HL-60 (cell line): ENCODE results near the gene PPFIA3.
A peak's percentile ranks its signal among the peaks of the same experiment; 100 is the strongest.

ENCODE experiments used
- DNase-seq, 2 experiments: peaks; one replicate each; pipeline ENCODE4 v3.0.0-alpha.2; 2010 to 2020; ENCODE audit warnings: low read depth in 1 of 2, low spot score in 1 of 2
- H3K27ac ChIP-seq: fragments of 250-450 bp; sonication (Bioruptor Pico); replicated peaks from 2 replicates; pipeline ENCODE4 v1.5.1; 2020; ENCODE audit warnings: mild to moderate bottlenecking, moderate library complexity
- H3K27me3 ChIP-seq: fragments of 250-450 bp; sonication (Bioruptor Pico); 2 replicates; pipeline ENCODE4 v1.5.1; 2021; ENCODE audit warnings: mild to moderate bottlenecking, moderate library complexity; ENCODE audit not compliant: insufficient read depth, poor library complexity, severe bottlenecking
- H3K4me3 ChIP-seq: replicated peaks from 2 replicates; pipeline ENCODE4 v1.5.1; 2011; ENCODE audit warnings: mild to moderate bottlenecking, control low read depth, low read length; ENCODE audit not compliant: insufficient read depth
- GABPA ChIP-seq: IDR thresholded peaks from 2 replicates; pipeline ENCODE4 v1.6.1; 2012; ENCODE audit warnings: low read depth
- POLR2AphosphoS5 ChIP-seq: IDR thresholded peaks from 2 replicates; pipeline ENCODE4 v1.6.1; 2012; ENCODE audit warnings: low read depth
- SPI1 ChIP-seq: IDR thresholded peaks from 2 replicates; pipeline ENCODE4 v1.6.1; 2012; ENCODE audit warnings: low read depth, mild to moderate bottlenecking, borderline replicate concordance
- TF ChIP-seq, protein P1 (sequence below): IDR thresholded peaks from one replicate; pipeline ENCODE4 v1.5.1; 2011; ENCODE audit warnings: low read length, control low read depth, inconsistent platforms; ENCODE audit not compliant: insufficient read depth
- TF ChIP-seq, protein P2 (sequence below): IDR thresholded peaks from 2 replicates; pipeline ENCODE4 v1.6.1; 2012; ENCODE audit warnings: low read depth; ENCODE audit not compliant: insufficient replicate concordance

PPFIA3 gene

GRCh38 chr19:49186108-49186507 is 66.8 kb downstream of the PPFIA3 start:
- Histone ChIP-seq H3K27ac (no peak overlapping the region), H3K4me3 (no peak overlapping the region), H3K27me3 (no peaks in the 10 kb centered on the region)
- TF ChIP-seq GABPA: no peak
- TF ChIP-seq, protein P1, sequence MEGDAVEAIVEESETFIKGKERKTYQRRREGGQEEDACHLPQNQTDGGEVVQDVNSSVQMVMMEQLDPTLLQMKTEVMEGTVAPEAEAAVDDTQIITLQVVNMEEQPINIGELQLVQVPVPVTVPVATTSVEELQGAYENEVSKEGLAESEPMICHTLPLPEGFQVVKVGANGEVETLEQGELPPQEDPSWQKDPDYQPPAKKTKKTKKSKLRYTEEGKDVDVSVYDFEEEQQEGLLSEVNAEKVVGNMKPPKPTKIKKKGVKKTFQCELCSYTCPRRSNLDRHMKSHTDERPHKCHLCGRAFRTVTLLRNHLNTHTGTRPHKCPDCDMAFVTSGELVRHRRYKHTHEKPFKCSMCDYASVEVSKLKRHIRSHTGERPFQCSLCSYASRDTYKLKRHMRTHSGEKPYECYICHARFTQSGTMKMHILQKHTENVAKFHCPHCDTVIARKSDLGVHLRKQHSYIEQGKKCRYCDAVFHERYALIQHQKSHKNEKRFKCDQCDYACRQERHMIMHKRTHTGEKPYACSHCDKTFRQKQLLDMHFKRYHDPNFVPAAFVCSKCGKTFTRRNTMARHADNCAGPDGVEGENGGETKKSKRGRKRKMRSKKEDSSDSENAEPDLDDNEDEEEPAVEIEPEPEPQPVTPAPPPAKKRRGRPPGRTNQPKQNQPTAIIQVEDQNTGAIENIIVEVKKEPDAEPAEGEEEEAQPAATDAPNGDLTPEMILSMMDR: no peak
- TF ChIP-seq POLR2AphosphoS5: no peak
- no peak for TF ChIP-seq SPI1
- TF ChIP-seq, protein P2, sequence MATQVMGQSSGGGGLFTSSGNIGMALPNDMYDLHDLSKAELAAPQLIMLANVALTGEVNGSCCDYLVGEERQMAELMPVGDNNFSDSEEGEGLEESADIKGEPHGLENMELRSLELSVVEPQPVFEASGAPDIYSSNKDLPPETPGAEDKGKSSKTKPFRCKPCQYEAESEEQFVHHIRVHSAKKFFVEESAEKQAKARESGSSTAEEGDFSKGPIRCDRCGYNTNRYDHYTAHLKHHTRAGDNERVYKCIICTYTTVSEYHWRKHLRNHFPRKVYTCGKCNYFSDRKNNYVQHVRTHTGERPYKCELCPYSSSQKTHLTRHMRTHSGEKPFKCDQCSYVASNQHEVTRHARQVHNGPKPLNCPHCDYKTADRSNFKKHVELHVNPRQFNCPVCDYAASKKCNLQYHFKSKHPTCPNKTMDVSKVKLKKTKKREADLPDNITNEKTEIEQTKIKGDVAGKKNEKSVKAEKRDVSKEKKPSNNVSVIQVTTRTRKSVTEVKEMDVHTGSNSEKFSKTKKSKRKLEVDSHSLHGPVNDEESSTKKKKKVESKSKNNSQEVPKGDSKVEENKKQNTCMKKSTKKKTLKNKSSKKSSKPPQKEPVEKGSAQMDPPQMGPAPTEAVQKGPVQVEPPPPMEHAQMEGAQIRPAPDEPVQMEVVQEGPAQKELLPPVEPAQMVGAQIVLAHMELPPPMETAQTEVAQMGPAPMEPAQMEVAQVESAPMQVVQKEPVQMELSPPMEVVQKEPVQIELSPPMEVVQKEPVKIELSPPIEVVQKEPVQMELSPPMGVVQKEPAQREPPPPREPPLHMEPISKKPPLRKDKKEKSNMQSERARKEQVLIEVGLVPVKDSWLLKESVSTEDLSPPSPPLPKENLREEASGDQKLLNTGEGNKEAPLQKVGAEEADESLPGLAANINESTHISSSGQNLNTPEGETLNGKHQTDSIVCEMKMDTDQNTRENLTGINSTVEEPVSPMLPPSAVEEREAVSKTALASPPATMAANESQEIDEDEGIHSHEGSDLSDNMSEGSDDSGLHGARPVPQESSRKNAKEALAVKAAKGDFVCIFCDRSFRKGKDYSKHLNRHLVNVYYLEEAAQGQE: no peak
- no peak for DNase-seq

- Histone ChIP-seq H3K27ac (no peak overlapping the region), H3K27me3 (no peaks in the 10 kb centered on the region), H3K4me3 (no peak overlapping the region)
- TF ChIP-seq POLR2AphosphoS5 (no peak), SPI1 (no peak), GABPA (no peak)
- TF ChIP-seq, protein P2: no peak
- TF ChIP-seq, protein P1: no peak
- no peak for DNase-seq
Measured at GRCh38 chr19:49188626-49189200, 69.4 kb downstream of the PPFIA3 start.

DNA sequence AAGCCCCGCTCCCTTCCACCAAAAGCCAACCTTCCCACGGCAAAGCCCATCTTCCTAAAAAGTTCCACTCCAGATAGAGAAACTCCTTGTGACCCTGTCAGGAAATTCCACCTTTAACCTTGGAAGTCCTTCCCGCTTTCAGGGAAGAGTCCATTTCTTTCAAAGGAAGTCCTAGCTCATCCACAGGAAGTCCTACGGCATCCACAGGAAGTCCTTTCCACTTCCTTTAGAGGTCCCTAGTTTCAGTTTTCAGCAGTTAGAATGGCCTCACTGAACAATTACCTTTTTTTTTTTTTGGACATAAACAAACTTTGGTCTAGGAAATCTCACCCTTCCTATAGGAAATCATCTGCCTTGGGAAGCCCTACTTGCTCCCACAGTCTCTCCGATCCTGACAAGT is 69.9 kb downstream of the PPFIA3 start:
- Histone ChIP-seq H3K4me3 (no peak overlapping the region), H3K27ac (no peak overlapping the region), H3K27me3 (no peaks in the 10 kb centered on the region)
- no peak for DNase-seq
- peak; percentile 43 for TF ChIP-seq GABPA
- no peak for TF ChIP-seq SPI1
- TF ChIP-seq, protein P2: no peak
- no peak for TF ChIP-seq POLR2AphosphoS5
